Activated CD8-positive, alpha-beta T cell treated with anti-CD3 and anti-CD28 coated beads, Interleukin-2, amount 10 ng/mL, durations not matched to agents 7 days and 5 days (primary cell): ENCODE data around the gene MRPL22. TPM values are rescaled to one million over a fixed set of nuclear protein-coding genes. Genes with fewer than 3 reads are reported as not detected.
A peak's percentile ranks its signal among the peaks of the same experiment; 100 is the strongest.
"Not testable (repeated sequence)": the region's sequence is repeated elsewhere in the genome, so short reads cannot be mapped to it uniquely, and the experiment has no call there.

Experiments
- ATAC-seq: fragments of 150-1000 bp; cut with Tn5 transposase; one replicate; pipeline ENCODE4 v1.10.0; 2021; ENCODE audit warnings: moderate library complexity
- CTCF ChIA-PET: fragments of 350-600 bp; sonication (Branson Sonifier 250); formaldehyde crosslinking; loops from one replicate; lab custom pipeline; 2021; ENCODE audit warnings: antibody characterized with exemption; lab: Charles Lee
- POLR2A ChIA-PET: fragments of 350-600 bp; sonication (Branson Sonifier 250); formaldehyde crosslinking; loops from one replicate; lab custom pipeline; 2021; ENCODE audit warnings: antibody characterized with exemption; lab: Charles Lee
- DNase-seq: peaks from one replicate; pipeline ENCODE4 v3.0.0-alpha.2; 2020
- H3K27ac Mint-ChIP-seq: one replicate; pipeline ENCODE4 v1.8.0; 2021; ENCODE audit warnings: mild to moderate bottlenecking, mixed read lengths
- H3K27me3 Mint-ChIP-seq: one replicate; pipeline ENCODE4 v1.8.0; 2021; ENCODE audit warnings: low read depth, mixed read lengths
- H3K36me3 Mint-ChIP-seq: one replicate; pipeline ENCODE4 v1.8.0; 2021; ENCODE audit warnings: low read depth, mixed read lengths
- H3K4me1 Mint-ChIP-seq: one replicate; pipeline ENCODE4 v1.8.0; 2021; ENCODE audit warnings: low read depth, mixed read lengths
- H3K4me3 Mint-ChIP-seq: one replicate; pipeline ENCODE4 v1.8.0; 2021; ENCODE audit warnings: mild to moderate bottlenecking, mixed read lengths
- H3K9me3 Mint-ChIP-seq: one replicate; pipeline ENCODE4 v1.8.0; 2022; ENCODE audit warnings: mixed read lengths; ENCODE audit not compliant: insufficient read depth
- total RNA-seq, 2 experiments: library from RNA; stranded (reverse); gene quantifications; one replicate each; pipeline ENCODE4 v1.2.3, GENCODE V29; 2021

Gene MRPL22
- total RNA-seq: 10 to 100 TPM; 60.0 to 62.3 TPM

- DNase-seq (peak; percentile 96), ATAC-seq (peak; percentile 68)
- peak within 1 kb of the TSS; percentile 96 for H3K4me3 Mint-ChIP-seq
- H3K36me3 Mint-ChIP-seq: peaks cover 10% of the 10 kb centered on the region
- H3K27ac Mint-ChIP-seq: peak within 1 kb of the TSS; percentile 94
- CTCF ChIA-PET: interaction anchor here (0.8 kb wide), 1 partner anchor 15 kb away, joined by 3 read pairs; no protein-coding TSS in a partner anchor
- no peaks in the 10 kb centered on the region for H3K27me3 Mint-ChIP-seq
- H3K4me1 Mint-ChIP-seq: peaks cover 43% of the 10 kb centered on the region
- POLR2A ChIA-PET: interaction anchor here (1.0 kb wide), 1 partner anchor 15 kb away, joined by 3 read pairs; no protein-coding TSS in a partner anchor
- no peaks in the 10 kb centered on the region for H3K9me3 Mint-ChIP-seq
Measured at GRCh38 chr5:154940772-154941620, at the start of gene MRPL22. MRPL22 (plus strand) TSS chr5:154941073; CDS start chr5:154941111, 38 bp downstream.

DNA sequence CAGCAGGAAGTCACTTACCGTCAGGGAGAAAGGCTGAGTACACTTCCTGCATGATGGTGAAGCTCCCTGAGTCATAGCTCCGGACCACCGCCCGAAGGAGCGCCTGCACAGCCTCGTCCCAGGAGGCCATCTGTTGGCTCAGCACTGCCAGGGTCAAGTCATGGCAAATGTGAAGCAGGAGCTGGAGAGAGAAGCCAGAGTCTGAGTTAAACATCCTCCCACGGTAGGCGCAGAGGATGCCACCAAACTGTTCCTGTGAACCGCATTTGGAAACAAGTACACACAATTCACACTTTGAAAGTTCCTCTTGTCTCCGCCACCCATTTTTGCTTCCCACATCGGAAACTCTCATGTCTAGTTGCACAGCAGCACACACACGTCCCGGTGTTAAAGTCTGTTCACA, 48.5 kb upstream of the MRPL22 start:
- Mint-ChIP-seq H3K4me3 (no peak overlapping the region), H3K27ac (no peak overlapping the region), H3K27me3 (no peaks in the 10 kb centered on the region), H3K9me3 (no peaks in the 10 kb centered on the region), H3K36me3 (peaks cover 64% of the 10 kb centered on the region), H3K4me1 (peaks cover 2% of the 10 kb centered on the region)
- CTCF ChIA-PET: interaction anchor here (1.3 kb wide), 1 partner anchor 12 kb away, joined by 3 read pairs; no protein-coding TSS in a partner anchor
- DNase-seq: no peak
- ATAC-seq: no peak
- POLR2A ChIA-PET: no interaction called here

DNA sequence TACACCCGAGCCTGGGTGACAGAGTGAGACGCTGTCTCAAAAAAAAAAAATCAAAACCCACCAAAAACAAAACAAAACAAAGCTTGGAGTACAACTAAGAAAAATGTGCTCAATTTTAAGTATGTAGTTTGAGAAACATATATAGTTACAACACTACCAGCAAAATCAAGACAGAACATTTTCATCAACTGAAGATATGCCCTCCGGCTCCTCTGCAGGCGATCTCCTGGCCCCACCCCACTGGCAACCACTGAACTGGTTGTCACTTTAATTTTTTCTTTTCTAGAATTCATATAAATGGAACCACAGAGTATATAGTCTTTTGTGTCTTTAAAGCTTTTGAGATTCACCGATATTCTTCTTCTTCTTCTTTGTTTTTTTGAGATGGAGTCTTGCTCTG, 47.5 kb upstream of the MRPL22 start:
- ChIA-PET CTCF (no interaction called here), POLR2A (no interaction called here)
- ATAC-seq (no peak), DNase-seq (no peak)
- H3K36me3 Mint-ChIP-seq: peaks cover 62% of the 10 kb centered on the region
- no peaks in the 10 kb centered on the region for H3K9me3 Mint-ChIP-seq
- H3K4me3 Mint-ChIP-seq: no peak overlapping the region
- peaks cover 3% of the 10 kb centered on the region for H3K4me1 Mint-ChIP-seq
- H3K27ac Mint-ChIP-seq: peak overlapping the region; percentile 30
- H3K27me3 Mint-ChIP-seq: no peaks in the 10 kb centered on the region

GRCh38 chr5:154895606-154896561, 45.0 kb upstream of the MRPL22 start:
- CTCF ChIA-PET: interaction anchor here (1.3 kb wide), 1 partner anchor 10 kb away, joined by 3 read pairs; no protein-coding TSS in a partner anchor
- no peak overlapping the region for H3K27ac Mint-ChIP-seq
- no peaks in the 10 kb centered on the region for H3K27me3 Mint-ChIP-seq
- H3K4me1 Mint-ChIP-seq: peaks cover 3% of the 10 kb centered on the region
- no peaks in the 10 kb centered on the region for H3K9me3 Mint-ChIP-seq
- POLR2A ChIA-PET: no interaction called here
- DNase-seq (no peak), ATAC-seq (no peak)
- peaks cover 60% of the 10 kb centered on the region for H3K36me3 Mint-ChIP-seq
- no peak overlapping the region for H3K4me3 Mint-ChIP-seq

GRCh38 chr5:154896562-154897165, 44.2 kb upstream of the MRPL22 start:
- Mint-ChIP-seq H3K36me3 (peaks cover 53% of the 10 kb centered on the region), H3K4me3 (no peak overlapping the region), H3K9me3 (no peaks in the 10 kb centered on the region), H3K27me3 (no peaks in the 10 kb centered on the region), H3K27ac (no peak overlapping the region), H3K4me1 (peaks cover 3% of the 10 kb centered on the region)
- ATAC-seq (no peak), DNase-seq (no peak)
- ChIA-PET POLR2A (no interaction called here), CTCF (interaction anchor here (1.3 kb wide), 1 partner anchor 9 kb away, joined by 3 read pairs; no protein-coding TSS in a partner anchor)

GRCh38 chr5:154898210-154898609, 42.7 kb upstream of the MRPL22 start:
- ChIA-PET POLR2A (no interaction called here), CTCF (no interaction called here)
- H3K9me3 Mint-ChIP-seq: no peaks in the 10 kb centered on the region
- ATAC-seq (no peak), DNase-seq (no peak)
- H3K27me3 Mint-ChIP-seq: no peaks in the 10 kb centered on the region
- no peak overlapping the region for H3K4me3 Mint-ChIP-seq
- peaks cover 52% of the 10 kb centered on the region for H3K36me3 Mint-ChIP-seq
- H3K4me1 Mint-ChIP-seq: peaks cover 1% of the 10 kb centered on the region
- H3K27ac Mint-ChIP-seq: no peak overlapping the region

DNA sequence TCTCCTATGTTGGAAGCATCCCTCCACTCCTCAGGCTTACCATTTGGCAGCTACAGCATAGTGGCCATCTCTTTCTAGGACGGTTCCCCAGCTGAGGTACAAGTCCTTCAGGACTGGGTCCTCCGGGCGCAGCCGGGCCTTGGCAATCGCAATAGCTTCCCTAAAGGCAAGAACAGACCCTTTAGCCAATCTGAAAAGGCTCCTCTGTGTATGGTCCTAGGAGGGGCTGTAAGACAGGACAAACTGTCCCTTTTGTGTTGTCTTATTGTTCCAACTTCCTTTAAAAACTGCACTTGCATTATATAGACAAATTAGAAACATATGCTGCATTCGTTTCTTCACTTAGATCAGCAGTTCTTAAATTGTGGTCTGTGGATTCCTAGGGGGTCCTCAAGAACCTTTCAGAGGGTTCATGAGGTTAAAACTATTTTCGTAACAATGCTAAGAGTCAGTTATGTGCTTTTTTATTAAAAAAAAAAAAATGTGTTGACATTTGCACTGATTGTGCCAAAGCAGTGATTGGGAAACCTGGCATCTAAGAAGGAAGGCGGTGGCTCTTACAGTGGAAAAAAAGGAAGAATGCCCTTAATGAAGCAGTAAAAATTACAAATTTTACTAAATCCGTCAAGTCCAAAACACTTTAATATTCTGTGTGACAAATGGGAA, 41.6 kb upstream of the MRPL22 start:
- ATAC-seq: no peak
- ChIA-PET POLR2A (no interaction called here), CTCF (interaction anchor here (1.1 kb wide), 1 partner anchor 249 kb away, joined by 3 read pairs; no protein-coding TSS in a partner anchor)
- Mint-ChIP-seq H3K27ac (no peak overlapping the region), H3K27me3 (no peaks in the 10 kb centered on the region), H3K9me3 (no peaks in the 10 kb centered on the region), H3K4me3 (no peak overlapping the region), H3K4me1 (peaks cover 1% of the 10 kb centered on the region), H3K36me3 (peaks cover 52% of the 10 kb centered on the region)
- DNase-seq: no peak

DNA sequence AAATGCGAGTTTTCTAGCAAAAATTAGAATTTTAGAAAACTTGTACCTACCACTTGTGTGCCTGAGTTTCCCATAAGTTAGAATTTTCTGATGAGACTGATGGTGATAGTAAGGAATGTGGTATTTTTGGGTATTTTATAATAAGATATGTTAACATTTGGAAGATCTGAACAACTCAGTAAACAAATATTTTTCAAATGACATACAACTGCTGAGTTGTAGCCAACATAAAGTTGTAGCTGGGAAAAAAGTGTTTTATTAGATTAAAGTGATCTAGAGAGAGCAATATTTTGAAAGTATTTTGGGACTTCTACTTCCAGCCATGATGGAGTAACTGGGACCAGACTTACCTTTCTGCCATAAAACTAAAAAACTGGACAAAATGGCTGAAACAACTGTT, 40.8 kb upstream of the MRPL22 start:
- Mint-ChIP-seq H3K4me3 (no peak overlapping the region), H3K9me3 (no peaks in the 10 kb centered on the region), H3K36me3 (peaks cover 54% of the 10 kb centered on the region), H3K27me3 (no peaks in the 10 kb centered on the region), H3K4me1 (peaks cover 1% of the 10 kb centered on the region), H3K27ac (no peak overlapping the region)
- no peak for ATAC-seq
- ChIA-PET CTCF (no interaction called here), POLR2A (no interaction called here)
- DNase-seq: no peak

GRCh38 chr5:154901276-154901675, 39.6 kb upstream of the MRPL22 start:
- Mint-ChIP-seq H3K4me3 (no peak overlapping the region), H3K36me3 (peaks cover 45% of the 10 kb centered on the region), H3K27me3 (no peaks in the 10 kb centered on the region), H3K27ac (no peak overlapping the region), H3K9me3 (no peaks in the 10 kb centered on the region), H3K4me1 (peaks cover 1% of the 10 kb centered on the region)
- ATAC-seq (no peak), DNase-seq (no peak)
- POLR2A ChIA-PET: no interaction called here
- CTCF ChIA-PET: no interaction called here

- H3K27me3 Mint-ChIP-seq: no peaks in the 10 kb centered on the region
- DNase-seq: no peak
- no peak overlapping the region for H3K27ac Mint-ChIP-seq
- POLR2A ChIA-PET: interaction anchor here (1.1 kb wide), 1 partner anchor 43 kb away, joined by 6 read pairs; the partner anchor contains the start of gene CNOT8
- no peak for ATAC-seq
- H3K4me1 Mint-ChIP-seq: peaks cover 1% of the 10 kb centered on the region
- peaks cover 44% of the 10 kb centered on the region for H3K36me3 Mint-ChIP-seq
- H3K9me3 Mint-ChIP-seq: no peaks in the 10 kb centered on the region
- no peak overlapping the region for H3K4me3 Mint-ChIP-seq
- CTCF ChIA-PET: no interaction called here
Measured at GRCh38 chr5:154901913-154902312, 39.0 kb upstream of the MRPL22 start.

DNA sequence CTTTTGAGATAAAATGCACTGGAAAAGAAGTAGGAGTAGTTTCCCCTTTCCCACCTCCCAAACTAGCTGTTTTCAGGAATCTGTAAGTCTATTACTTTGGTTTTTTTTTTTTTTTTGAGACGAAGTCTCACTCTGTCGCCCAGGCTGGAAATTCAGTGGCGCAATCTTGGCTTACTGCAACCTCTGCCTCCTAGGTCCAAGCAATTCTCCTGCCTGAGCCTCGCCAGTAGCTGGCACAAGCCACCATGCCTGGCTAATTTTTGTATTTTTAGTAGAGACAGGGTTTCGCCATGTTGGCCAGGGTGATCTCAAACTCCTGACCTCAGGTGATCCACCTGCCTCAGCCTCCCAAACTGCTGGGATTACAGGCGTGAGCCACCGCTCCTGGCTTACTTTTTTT, 35.3 kb upstream of the MRPL22 start:
- H3K27ac Mint-ChIP-seq, POLR2A ChIA-PET, ATAC-seq, H3K27me3 Mint-ChIP-seq, H3K9me3 Mint-ChIP-seq, H3K4me1 Mint-ChIP-seq, DNase-seq, H3K4me3 Mint-ChIP-seq: not testable (repeated sequence)
- peaks cover 41% of the 10 kb centered on the region for H3K36me3 Mint-ChIP-seq
- CTCF ChIA-PET: interaction anchor here (1.2 kb wide), 1 partner anchor 9 kb away, joined by 3 read pairs; no protein-coding TSS in a partner anchor
